ENCODE results near the gene SPDYE1.
"Not testable (repeated sequence)": the region's sequence is repeated elsewhere in the genome, so short reads cannot be mapped to it uniquely, and the experiment has no call there.

The SPDYE1 gene

GRCh38 chr7:43997532-43997931, at the start of gene SPDYE1:
SPDYE1 (plus strand) TSS chr7:43997897; CDS start chr7:43999950, 2,053 bp downstream.
- not testable (repeated sequence) for H3K27me3 Mint-ChIP-seq, H3K4me1 Mint-ChIP-seq, H3K36me3 Mint-ChIP-seq, H3K9me3 Mint-ChIP-seq, H3K4me3 Mint-ChIP-seq
- peak within 1 kb of the TSS; percentile 41 for H3K27ac Mint-ChIP-seq

- Mint-ChIP-seq H3K36me3 (peaks cover 12% of the 10 kb centered on the region), H3K9me3 (no peaks in the 10 kb centered on the region), H3K4me3 (no peak overlapping the region), H3K4me1 (peaks cover 14% of the 10 kb centered on the region), H3K27ac (no peak overlapping the region), H3K27me3 (no peaks in the 10 kb centered on the region)
These were observed 45.7 kb upstream of the SPDYE1 start for GRCh38 chr7:43952028-43952427.

GRCh38 chr7:43953071-43953470, 44.6 kb upstream of the SPDYE1 start:
- no peaks in the 10 kb centered on the region for H3K27me3 Mint-ChIP-seq
- peaks cover 14% of the 10 kb centered on the region for H3K4me1 Mint-ChIP-seq
- H3K36me3 Mint-ChIP-seq = peaks cover 8% of the 10 kb centered on the region
- H3K9me3 Mint-ChIP-seq = no peaks in the 10 kb centered on the region
- no peak overlapping the region for H3K27ac Mint-ChIP-seq
- H3K4me3 Mint-ChIP-seq = no peak overlapping the region

GRCh38 chr7:43954524-43955228, 43.0 kb upstream of the SPDYE1 start:
- peaks cover 14% of the 10 kb centered on the region for H3K4me1 Mint-ChIP-seq
- H3K27ac Mint-ChIP-seq = no peak overlapping the region
- no peaks in the 10 kb centered on the region for H3K27me3 Mint-ChIP-seq
- no peaks in the 10 kb centered on the region for H3K9me3 Mint-ChIP-seq
- H3K36me3 Mint-ChIP-seq = peaks cover 11% of the 10 kb centered on the region
- H3K4me3 Mint-ChIP-seq = no peak overlapping the region

- Mint-ChIP-seq H3K36me3 (peaks cover 19% of the 10 kb centered on the region), H3K27ac (peak overlapping the region; percentile 70), H3K4me1 (peaks cover 18% of the 10 kb centered on the region), H3K27me3 (no peaks in the 10 kb centered on the region), H3K9me3 (no peaks in the 10 kb centered on the region), H3K4me3 (peak overlapping the region; percentile 39)
These were observed 41.7 kb upstream of the SPDYE1 start for GRCh38 chr7:43956027-43956426.

- Mint-ChIP-seq H3K27me3 (no peaks in the 10 kb centered on the region), H3K36me3 (peaks cover 19% of the 10 kb centered on the region), H3K4me1 (peaks cover 10% of the 10 kb centered on the region), H3K27ac (no peak overlapping the region), H3K9me3 (no peaks in the 10 kb centered on the region), H3K4me3 (no peak overlapping the region)
These were observed 36.8 kb upstream of the SPDYE1 start for GRCh38 chr7:43960933-43961332.

GRCh38 chr7:43966392-43966791, 31.3 kb upstream of the SPDYE1 start:
- not testable (repeated sequence) for H3K4me1 Mint-ChIP-seq, H3K4me3 Mint-ChIP-seq, H3K27ac Mint-ChIP-seq, H3K9me3 Mint-ChIP-seq, H3K36me3 Mint-ChIP-seq, H3K27me3 Mint-ChIP-seq

- H3K4me3 Mint-ChIP-seq, H3K9me3 Mint-ChIP-seq, H3K27me3 Mint-ChIP-seq, H3K36me3 Mint-ChIP-seq, H3K27ac Mint-ChIP-seq, H3K4me1 Mint-ChIP-seq: not testable (repeated sequence)
These were observed 29.3 kb upstream of the SPDYE1 start for GRCh38 chr7:43968172-43969040.

- not testable (repeated sequence) for H3K4me1 Mint-ChIP-seq, H3K9me3 Mint-ChIP-seq, H3K36me3 Mint-ChIP-seq, H3K27ac Mint-ChIP-seq, H3K4me3 Mint-ChIP-seq, H3K27me3 Mint-ChIP-seq
These were observed 28.1 kb upstream of the SPDYE1 start for GRCh38 chr7:43969586-43969985.

GRCh38 chr7:43970698-43971097, 27.0 kb upstream of the SPDYE1 start:
- not testable (repeated sequence) for H3K27me3 Mint-ChIP-seq, H3K27ac Mint-ChIP-seq, H3K9me3 Mint-ChIP-seq, H3K36me3 Mint-ChIP-seq, H3K4me3 Mint-ChIP-seq, H3K4me1 Mint-ChIP-seq

GRCh38 chr7:43974033-43974573, 23.6 kb upstream of the SPDYE1 start:
- not testable (repeated sequence) for H3K9me3 Mint-ChIP-seq, H3K4me1 Mint-ChIP-seq, H3K36me3 Mint-ChIP-seq, H3K4me3 Mint-ChIP-seq, H3K27me3 Mint-ChIP-seq, H3K27ac Mint-ChIP-seq

GRCh38 chr7:43974725-43975482, 22.8 kb upstream of the SPDYE1 start:
- H3K27me3 Mint-ChIP-seq, H3K36me3 Mint-ChIP-seq, H3K4me3 Mint-ChIP-seq, H3K4me1 Mint-ChIP-seq, H3K9me3 Mint-ChIP-seq, H3K27ac Mint-ChIP-seq: not testable (repeated sequence)

- no peaks in the 10 kb centered on the region for H3K4me1 Mint-ChIP-seq
- no peak overlapping the region for H3K4me3 Mint-ChIP-seq
- H3K9me3 Mint-ChIP-seq = no peaks in the 10 kb centered on the region
- H3K27ac Mint-ChIP-seq = no peak overlapping the region
- no peaks in the 10 kb centered on the region for H3K27me3 Mint-ChIP-seq
- H3K36me3 Mint-ChIP-seq = peaks cover 2% of the 10 kb centered on the region
These were observed 20.2 kb upstream of the SPDYE1 start for GRCh38 chr7:43977525-43977924.

GRCh38 chr7:43978102-43978501, 19.6 kb upstream of the SPDYE1 start:
- H3K4me1 Mint-ChIP-seq = not testable (repeated sequence)

GRCh38 chr7:43982848-43983247, 14.8 kb upstream of the SPDYE1 start:
- H3K4me1 Mint-ChIP-seq, H3K27me3 Mint-ChIP-seq, H3K4me3 Mint-ChIP-seq, H3K27ac Mint-ChIP-seq, H3K36me3 Mint-ChIP-seq, H3K9me3 Mint-ChIP-seq: not testable (repeated sequence)

More at GRCh38 chr7:43978102-43978501, 19.6 kb upstream of the SPDYE1 start:
- not testable (repeated sequence) for H3K36me3 Mint-ChIP-seq, H3K9me3 Mint-ChIP-seq, H3K4me3 Mint-ChIP-seq, H3K27ac Mint-ChIP-seq, H3K27me3 Mint-ChIP-seq

- not testable (repeated sequence) for H3K27ac Mint-ChIP-seq, H3K4me3 Mint-ChIP-seq, H3K9me3 Mint-ChIP-seq, H3K36me3 Mint-ChIP-seq, H3K27me3 Mint-ChIP-seq, H3K4me1 Mint-ChIP-seq
These were observed 14.0 kb upstream of the SPDYE1 start for GRCh38 chr7:43983736-43984135.

All from activated naive CD4-positive, alpha-beta T cell treated with anti-CD3 and anti-CD28 coated beads, Interleukin-2, amount 50 U/mL, for 24 hours (primary cell).